H1 (cell line): Measurements from ENCODE around the gene PIP5K1B. TPM values are rescaled to one million over a fixed set of nuclear protein-coding genes. Genes with fewer than 3 reads are reported as not detected.

ENCODE experiments used
- CTCF ChIA-PET: fragments of 300-600 bp; sonication (Branson Sonifier 250); formaldehyde crosslinking; loops from one replicate; lab custom pipeline; 2021; ENCODE audit not compliant: partially characterized antibody; lab: Charles Lee
- POLR2A ChIA-PET: fragments of 300-600 bp; sonication (Branson Sonifier 250); formaldehyde crosslinking; loops from one replicate; lab custom pipeline; 2021; ENCODE audit warnings: inconsistent platforms; ENCODE audit not compliant: partially characterized antibody; lab: Charles Lee
- DNase-seq, 2 experiments: peaks; one replicate each; pipeline versions ENCODE4 v3.0.0 to v3.0.0-alpha.2; 2010 to 2022; ENCODE audit warnings: low spot score in 2 of 2, low read depth in 1 of 2, mixed read lengths in 1 of 2
- FAIRE-seq: peaks from 2 replicates; lab custom pipeline; 2011; peaks lifted over from hg19 to GRCh38; lab: Jason Lieb, UNC
- H2AFZ ChIP-seq: 2 replicates; pipeline ENCODE4 v1.8.1; 2012; ENCODE audit warnings: low read length, inconsistent platforms
- H2AK5ac ChIP-seq: 2 replicates; pipeline ENCODE4 v1.6.1; 2013; ENCODE audit warnings: low read depth, low read length
- H2BK120ac ChIP-seq: replicated peaks from 2 replicates; pipeline ENCODE3; 2013; ENCODE audit warnings: low read depth, low read length, inconsistent platforms
- H2BK12ac ChIP-seq: 2 replicates; pipeline ENCODE4 v1.6.1; 2013; ENCODE audit warnings: low read depth, low read length
- H2BK15ac ChIP-seq: 2 replicates; pipeline ENCODE4 v1.6.1; 2013; ENCODE audit warnings: low read length
- H2BK20ac ChIP-seq: 2 replicates; pipeline ENCODE4 v1.6.1; 2013; ENCODE audit warnings: low read length
- H2BK5ac ChIP-seq: 2 replicates; pipeline ENCODE4 v1.6.1; 2013; ENCODE audit warnings: low read depth, low read length
- H3K14ac ChIP-seq: 2 replicates; pipeline ENCODE4 v1.6.1; 2013; ENCODE audit warnings: inconsistent platforms; ENCODE audit not compliant: insufficient read length
- H3K18ac ChIP-seq: 2 replicates; pipeline ENCODE4 v1.6.1; 2013; ENCODE audit warnings: low read length; ENCODE audit errors: extremely low read depth
- H3K23ac ChIP-seq: 2 replicates; pipeline ENCODE4 v1.6.1; 2013; ENCODE audit warnings: inconsistent platforms; ENCODE audit not compliant: insufficient read length
- H3K23me2 ChIP-seq: 2 replicates; pipeline ENCODE4 v1.6.1; 2013; ENCODE audit warnings: low read depth, low read length
- H3K27ac ChIP-seq: 2 replicates; pipeline ENCODE4 v1.6.1; 2011; ENCODE audit warnings: low read depth, low read length, inconsistent platforms
- H3K27me3 ChIP-seq, 4 experiments: replicated peaks in 1 of 4; 1 replicate in 1 of 4; 2 replicates in 3 of 4; pipeline versions ENCODE4 v1.6.1 to v1.8.1; 2011 to 2013; ENCODE audit warnings: low read length in 3 of 4, mild to moderate bottlenecking in 3 of 4, inconsistent platforms in 2 of 4, mixed read lengths in 2 of 4, moderate library complexity in 1 of 4; ENCODE audit not compliant: control insufficient read depth in 3 of 4, insufficient read depth in 3 of 4; ENCODE audit errors: extremely low read depth in 1 of 4
- H3K36me3 ChIP-seq, 4 experiments: 2 replicates each; pipeline versions ENCODE4 v1.6.1 to v1.8.1; 2011 to 2013; ENCODE audit warnings: mild to moderate bottlenecking in 4 of 4, low read length in 3 of 4, moderate library complexity in 2 of 4, control low read depth in 1 of 4, inconsistent platforms in 1 of 4; ENCODE audit not compliant: insufficient read depth in 4 of 4, control insufficient read depth in 2 of 4
- H3K4ac ChIP-seq: replicated peaks from 2 replicates; pipeline ENCODE3; 2013; ENCODE audit warnings: low read length, low read depth, mixed read lengths, inconsistent platforms; ENCODE audit not compliant: insufficient read length
- H3K4me1 ChIP-seq, 4 experiments: replicated peaks in 1 of 4; 1 replicate in 1 of 4; 2 replicates in 3 of 4; pipeline versions ENCODE4 v1.6.1 to v1.8.1; 2011 to 2013; ENCODE audit warnings: low read length in 3 of 4, inconsistent platforms in 2 of 4, mixed read lengths in 1 of 4; ENCODE audit not compliant: insufficient read depth in 4 of 4, control insufficient read depth in 3 of 4
- H3K4me2 ChIP-seq, 2 experiments: 2 replicates each; pipeline versions ENCODE4 v1.6.1 to v1.8.1; 2011 to 2013; ENCODE audit warnings: low read depth in 2 of 2, low read length in 2 of 2, control low read depth in 1 of 2, inconsistent platforms in 1 of 2, mild to moderate bottlenecking in 1 of 2; ENCODE audit not compliant: insufficient read depth in 1 of 2
- H3K4me3 ChIP-seq, 4 experiments: fragments of 200-600, 300-600 bp in 1 of 4; sonication (generic), shearing (Covaris generic), sonication (Bioruptor Twin) in 1 of 4; 2 replicates each; pipeline versions ENCODE4 v1.5.1 to v1.8.1; 2011 to 2016; ENCODE audit warnings: low read length in 4 of 4, low read depth in 3 of 4, control low read depth in 2 of 4, inconsistent platforms in 2 of 4, mild to moderate bottlenecking in 2 of 4, mixed read lengths in 1 of 4, moderate library complexity in 1 of 4; ENCODE audit not compliant: insufficient read depth in 2 of 4; ENCODE audit errors: extremely low read depth in 1 of 4
- H3K56ac ChIP-seq: replicated peaks from 2 replicates; pipeline ENCODE3; 2013; ENCODE audit warnings: low read depth, mild to moderate bottlenecking, mixed read lengths, low read length, inconsistent platforms; ENCODE audit not compliant: insufficient read length
- H3K79me1 ChIP-seq: 2 replicates; pipeline ENCODE4 v1.6.1; 2013; ENCODE audit warnings: low read depth, low read length, control low read depth
- H3K79me2 ChIP-seq, 2 experiments: 2 replicates each; pipeline versions ENCODE4 v1.6.1 to v1.8.1; 2012 to 2013; ENCODE audit warnings: low read length in 2 of 2, mild to moderate bottlenecking in 2 of 2, inconsistent platforms in 1 of 2; ENCODE audit not compliant: insufficient read depth in 2 of 2, control insufficient read depth in 1 of 2
- H3K9ac ChIP-seq, 4 experiments: replicated peaks in 1 of 4; 1 replicate in 1 of 4; 2 replicates in 3 of 4; pipeline versions ENCODE4 v1.6.1 to v1.8.1; 2011 to 2013; ENCODE audit warnings: low read depth in 3 of 4, low read length in 3 of 4, control low read depth in 2 of 4, mild to moderate bottlenecking in 2 of 4, moderate library complexity in 2 of 4, inconsistent platforms in 1 of 4; ENCODE audit errors: extremely low read depth in 1 of 4
- H3K9me3 ChIP-seq, 2 experiments: 2 replicates each; pipeline versions ENCODE4 v1.6.1 to v1.8.1; 2012 to 2013; ENCODE audit warnings: mild to moderate bottlenecking in 2 of 2, moderate library complexity in 2 of 2, control low read depth in 1 of 2, inconsistent platforms in 1 of 2, low read depth in 1 of 2, low read length in 1 of 2, mixed read lengths in 1 of 2; ENCODE audit not compliant: insufficient read depth in 2 of 2
- H4K20me1 ChIP-seq, 2 experiments: replicated peaks in 1 of 2; 2 replicates each; pipeline versions ENCODE3 to v1.8.1; 2011 to 2013; ENCODE audit warnings: inconsistent platforms in 2 of 2, low read length in 2 of 2, mild to moderate bottlenecking in 1 of 2; ENCODE audit not compliant: insufficient read depth in 2 of 2, control insufficient read depth in 1 of 2
- H4K5ac ChIP-seq: 2 replicates; pipeline ENCODE4 v1.6.1; 2013; ENCODE audit warnings: low read length, low read depth, mixed read lengths, inconsistent platforms; ENCODE audit not compliant: insufficient read length
- H4K8ac ChIP-seq: 2 replicates; pipeline ENCODE4 v1.8.0; 2013; ENCODE audit warnings: mild to moderate bottlenecking, moderate library complexity, low read length, inconsistent platforms; ENCODE audit not compliant: insufficient read depth; ENCODE audit errors: extremely low read depth
- H4K91ac ChIP-seq: replicated peaks from 2 replicates; pipeline ENCODE3; 2013; ENCODE audit warnings: low read length, mixed read lengths, inconsistent platforms; ENCODE audit not compliant: insufficient read length
- BRCA1 ChIP-seq: IDR thresholded peaks from 2 replicates; pipeline ENCODE4 v1.6.1; 2012; ENCODE audit warnings: low read depth, low read length, improper control_type of control experiment
- EP300 ChIP-seq, 2 experiments: IDR thresholded peaks; 1 replicate in 1 of 2; 2 replicates in 1 of 2; pipeline ENCODE4 v1.6.1; 2011 to 2012; ENCODE audit warnings: low read depth in 2 of 2, low read length in 2 of 2, mild to moderate bottlenecking in 2 of 2, borderline replicate concordance in 1 of 2, inconsistent platforms in 1 of 2, moderate library complexity in 1 of 2
- RXRA ChIP-seq: IDR thresholded peaks from 2 replicates; pipeline ENCODE4 v1.6.1; 2011; ENCODE audit warnings: low read depth, mild to moderate bottlenecking, low read length, moderate library complexity; ENCODE audit not compliant: insufficient read depth
- WGBS, 2 experiments: shearing (Covaris generic) in 1 of 2; methylation state at CpG; one replicate each; pipeline versions ENCODE4 v1.1.6 to v1.1.7; 2013 to 2015; ENCODE audit warnings: low lambda C conversion rate in 2 of 2, mixed read lengths in 2 of 2, inconsistent platforms in 1 of 2, low coverage in 1 of 2, missing lambda C conversion rate in 1 of 2; ENCODE audit not compliant: insufficient replicate concordance in 2 of 2, insufficient coverage in 1 of 2, insufficient read length in 1 of 2; ENCODE audit errors: extremely low coverage in 1 of 2, missing lambda C conversion rate in 1 of 2; 5-methylcytosine and 5-hydroxymethylcytosine counted together
- polyA plus RNA-seq, 7 experiments: library from polyadenylated mRNA; depleted of rRNA in 3 of 7; stranded (reverse) in 5 of 7; unstranded in 2 of 7; fragments of >200 nt in 5 of 7; fragments of 200-250 nt in 2 of 7; gene quantifications; 1 replicate in 5 of 7; 2 replicates in 1 of 7; 4 replicates in 1 of 7; pipeline versions ENCODE4 v1.2.1 to v1.2.3, GENCODE V29; 2011 to 2013; ENCODE audit warnings: missing spikeins in 2 of 7, mixed read lengths in 2 of 7
- total RNA-seq: library from RNA; stranded (reverse); fragmentation: NEBNext Ultra II Directional; extraction: Animal tissue kit (Norgen Biotek cat#: 25700); gene quantifications from 2 replicates; pipeline ENCODE4 v1.2.1, GENCODE V29; 2021
- TF ChIP-seq, protein P1 (sequence below): IDR thresholded peaks from 2 replicates; pipeline ENCODE4 v1.6.1; 2012; ENCODE audit warnings: inconsistent platforms

The PIP5K1B gene
- total and polyA plus RNA-seq, 2 of the 8 experiments (the other 6 are each of a cell fraction or from before 2014, with no cell fraction given) = 4.7 to 7.7 TPM

DNA sequence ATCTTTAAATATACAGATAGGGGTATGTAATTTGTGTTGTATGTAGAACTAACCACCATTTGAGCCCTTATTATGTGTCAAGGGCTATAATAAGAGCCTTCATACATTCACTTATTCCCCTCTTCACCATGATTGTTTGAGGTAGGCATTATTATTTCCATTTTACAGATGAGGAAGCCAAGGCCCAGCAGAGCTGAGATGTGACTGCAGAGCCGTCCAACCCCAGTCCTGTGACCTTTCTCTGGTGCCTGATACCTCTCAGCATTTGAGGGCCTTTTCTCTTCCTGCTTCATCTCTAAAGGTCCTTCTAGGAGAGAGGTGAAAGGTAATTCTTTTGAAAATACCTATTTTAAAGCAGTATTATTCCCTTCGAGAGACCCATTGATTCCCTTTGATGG, 37.3 kb downstream of the PIP5K1B start:
- Histone ChIP-seq H3K27me3 (no peaks in the 10 kb centered on the region), H3K9ac (no peak overlapping the region), H3K14ac (no peak overlapping the region), H3K23me2 (no peaks in the 10 kb centered on the region), H2BK15ac (no peak overlapping the region), H2BK120ac (no peak overlapping the region), H3K36me3 (no peaks in the 10 kb centered on the region), H2BK12ac (no peak overlapping the region), H3K79me1 (no peaks in the 10 kb centered on the region; the same call in 1 of the 2 replicates), H3K4ac (no peak overlapping the region), H4K91ac (no peak overlapping the region), H2BK20ac (no peak overlapping the region), H2AK5ac (no peak overlapping the region), H3K27ac (no peak overlapping the region), H2AFZ (no peak overlapping the region), H3K79me2 (no peaks in the 10 kb centered on the region), H3K4me3 (no peak overlapping the region), H3K23ac (no peak overlapping the region), H3K18ac (no peak overlapping the region), H2BK5ac (no peak overlapping the region), H4K20me1 (no peaks in the 10 kb centered on the region), H4K5ac (no peak overlapping the region), H3K56ac (no peak overlapping the region), H3K9me3 (no peaks in the 10 kb centered on the region), H4K8ac (no peak overlapping the region), H3K4me2 (no peak overlapping the region), H3K4me1 (peaks cover 0 to 8% (median under 1%) of the 10 kb centered on the region in 4 experiments; a peak in 4 of 7 replicates)
- 94% methylated on average over 2 of the region's 2 CpGs; no CpG with 5 or more reads in 1 of the 2 experiments for WGBS, 2 experiments
- ChIA-PET POLR2A (no interaction called here), CTCF (interaction anchor here (0.6 to 0.9 kb wide), 2 partner anchors 182 to 261 kb away, joined by 3 read pairs; no protein-coding TSS in a partner anchor)
- TF ChIP-seq, protein P1, sequence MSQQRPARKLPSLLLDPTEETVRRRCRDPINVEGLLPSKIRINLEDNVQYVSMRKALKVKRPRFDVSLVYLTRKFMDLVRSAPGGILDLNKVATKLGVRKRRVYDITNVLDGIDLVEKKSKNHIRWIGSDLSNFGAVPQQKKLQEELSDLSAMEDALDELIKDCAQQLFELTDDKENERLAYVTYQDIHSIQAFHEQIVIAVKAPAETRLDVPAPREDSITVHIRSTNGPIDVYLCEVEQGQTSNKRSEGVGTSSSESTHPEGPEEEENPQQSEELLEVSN = no peak
- TF ChIP-seq BRCA1 (no peak), EP300 (IDR thresholded peaks at IDR 0.05; ENCODE audit: borderline replicate concordance in 1 of 2, low read depth in 2 of 2, low read length in 2 of 2) (no peak), RXRA (no peak)
- no peak for FAIRE-seq
- DNase-seq = no peak
